OCI-LY3 (cell line): Measurements from ENCODE around the gene ZFAND4.

ENCODE experiments used
- EZH2phosphoT487 ChIP-seq: fragments of 200-600 bp; shearing (Covaris generic); IDR thresholded peaks from 2 replicates; pipeline ENCODE4 v1.6.1; 2018; ENCODE audit warnings: antibody characterized with exemption, mixed run types, low read depth
- TF ChIP-seq, protein P1 (sequence below): fragments of 200-600, 300-600 bp; sonication (generic); IDR thresholded peaks from 2 replicates; pipeline ENCODE4 v1.5.1; 2014; ENCODE audit warnings: antibody characterized with exemption, low read length, low read depth

DNA sequence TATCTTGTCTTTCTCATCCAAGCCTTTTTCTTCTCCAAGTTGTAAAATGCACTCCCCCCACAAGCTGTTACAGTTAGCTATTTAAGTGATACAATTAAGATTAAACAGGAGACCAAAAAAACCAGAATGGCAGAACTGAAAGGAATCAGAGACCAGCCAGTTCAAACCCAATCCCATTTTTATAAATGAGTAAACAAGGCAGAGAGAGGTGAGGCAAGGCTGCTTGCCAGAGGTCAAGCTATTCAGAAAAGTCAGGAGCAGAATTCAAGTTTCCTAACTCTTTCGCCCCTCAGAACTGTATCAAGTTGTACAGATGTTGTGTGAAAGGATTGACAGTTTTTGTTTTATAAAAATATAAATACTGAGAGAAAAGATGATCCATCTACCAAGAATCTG is 90.2 kb downstream of the ZFAND4 start:
- TF ChIP-seq, protein P1, sequence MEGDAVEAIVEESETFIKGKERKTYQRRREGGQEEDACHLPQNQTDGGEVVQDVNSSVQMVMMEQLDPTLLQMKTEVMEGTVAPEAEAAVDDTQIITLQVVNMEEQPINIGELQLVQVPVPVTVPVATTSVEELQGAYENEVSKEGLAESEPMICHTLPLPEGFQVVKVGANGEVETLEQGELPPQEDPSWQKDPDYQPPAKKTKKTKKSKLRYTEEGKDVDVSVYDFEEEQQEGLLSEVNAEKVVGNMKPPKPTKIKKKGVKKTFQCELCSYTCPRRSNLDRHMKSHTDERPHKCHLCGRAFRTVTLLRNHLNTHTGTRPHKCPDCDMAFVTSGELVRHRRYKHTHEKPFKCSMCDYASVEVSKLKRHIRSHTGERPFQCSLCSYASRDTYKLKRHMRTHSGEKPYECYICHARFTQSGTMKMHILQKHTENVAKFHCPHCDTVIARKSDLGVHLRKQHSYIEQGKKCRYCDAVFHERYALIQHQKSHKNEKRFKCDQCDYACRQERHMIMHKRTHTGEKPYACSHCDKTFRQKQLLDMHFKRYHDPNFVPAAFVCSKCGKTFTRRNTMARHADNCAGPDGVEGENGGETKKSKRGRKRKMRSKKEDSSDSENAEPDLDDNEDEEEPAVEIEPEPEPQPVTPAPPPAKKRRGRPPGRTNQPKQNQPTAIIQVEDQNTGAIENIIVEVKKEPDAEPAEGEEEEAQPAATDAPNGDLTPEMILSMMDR: no peak
- TF ChIP-seq EZH2phosphoT487: no peak
